Measurements from ENCODE around the gene CWC15.
"Not testable (repeated sequence)": the region's sequence is repeated elsewhere in the genome, so short reads cannot be mapped to it uniquely, and the experiment has no call there.

The CWC15 gene

DNA sequence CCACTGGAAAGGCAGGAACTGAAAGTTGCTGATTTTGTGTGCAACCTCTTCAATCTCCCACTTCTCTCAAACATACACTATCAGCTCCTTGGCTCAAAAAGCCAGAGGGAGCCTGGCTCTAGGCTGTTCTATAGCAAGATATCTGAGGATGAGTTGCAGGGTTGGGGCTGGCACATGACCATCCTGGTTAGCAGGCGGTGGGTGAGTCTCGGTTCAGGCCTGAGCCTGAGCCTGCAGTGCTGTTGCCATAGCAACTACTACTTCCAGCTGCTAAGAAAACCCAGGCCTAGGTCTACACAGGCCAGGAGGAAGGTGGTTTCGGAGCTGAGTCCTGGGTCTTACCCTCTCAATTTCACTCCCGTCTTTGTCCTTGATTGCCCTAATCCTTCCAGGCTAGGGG, 39.0 kb downstream of the CWC15 start:
- peaks cover 33% of the 10 kb centered on the region for H3K4me1 Mint-ChIP-seq
- H3K9me3 Mint-ChIP-seq: no peaks in the 10 kb centered on the region
- H3K27me3 Mint-ChIP-seq (ENCODE audit: low read depth): peaks cover 7% of the 10 kb centered on the region
- H3K27ac Mint-ChIP-seq: peak overlapping the region; percentile 30 to 67 (median 53)
- no peaks in the 10 kb centered on the region for H3K36me3 Mint-ChIP-seq (ENCODE audit: low read depth)
- TF ChIP-seq, protein P1, sequence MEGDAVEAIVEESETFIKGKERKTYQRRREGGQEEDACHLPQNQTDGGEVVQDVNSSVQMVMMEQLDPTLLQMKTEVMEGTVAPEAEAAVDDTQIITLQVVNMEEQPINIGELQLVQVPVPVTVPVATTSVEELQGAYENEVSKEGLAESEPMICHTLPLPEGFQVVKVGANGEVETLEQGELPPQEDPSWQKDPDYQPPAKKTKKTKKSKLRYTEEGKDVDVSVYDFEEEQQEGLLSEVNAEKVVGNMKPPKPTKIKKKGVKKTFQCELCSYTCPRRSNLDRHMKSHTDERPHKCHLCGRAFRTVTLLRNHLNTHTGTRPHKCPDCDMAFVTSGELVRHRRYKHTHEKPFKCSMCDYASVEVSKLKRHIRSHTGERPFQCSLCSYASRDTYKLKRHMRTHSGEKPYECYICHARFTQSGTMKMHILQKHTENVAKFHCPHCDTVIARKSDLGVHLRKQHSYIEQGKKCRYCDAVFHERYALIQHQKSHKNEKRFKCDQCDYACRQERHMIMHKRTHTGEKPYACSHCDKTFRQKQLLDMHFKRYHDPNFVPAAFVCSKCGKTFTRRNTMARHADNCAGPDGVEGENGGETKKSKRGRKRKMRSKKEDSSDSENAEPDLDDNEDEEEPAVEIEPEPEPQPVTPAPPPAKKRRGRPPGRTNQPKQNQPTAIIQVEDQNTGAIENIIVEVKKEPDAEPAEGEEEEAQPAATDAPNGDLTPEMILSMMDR (IDR thresholded peaks at IDR 0.05; ENCODE audit: unreplicated experiment in 3 of 3): no peak
- no peak overlapping the region for H3K4me3 Mint-ChIP-seq

DNA sequence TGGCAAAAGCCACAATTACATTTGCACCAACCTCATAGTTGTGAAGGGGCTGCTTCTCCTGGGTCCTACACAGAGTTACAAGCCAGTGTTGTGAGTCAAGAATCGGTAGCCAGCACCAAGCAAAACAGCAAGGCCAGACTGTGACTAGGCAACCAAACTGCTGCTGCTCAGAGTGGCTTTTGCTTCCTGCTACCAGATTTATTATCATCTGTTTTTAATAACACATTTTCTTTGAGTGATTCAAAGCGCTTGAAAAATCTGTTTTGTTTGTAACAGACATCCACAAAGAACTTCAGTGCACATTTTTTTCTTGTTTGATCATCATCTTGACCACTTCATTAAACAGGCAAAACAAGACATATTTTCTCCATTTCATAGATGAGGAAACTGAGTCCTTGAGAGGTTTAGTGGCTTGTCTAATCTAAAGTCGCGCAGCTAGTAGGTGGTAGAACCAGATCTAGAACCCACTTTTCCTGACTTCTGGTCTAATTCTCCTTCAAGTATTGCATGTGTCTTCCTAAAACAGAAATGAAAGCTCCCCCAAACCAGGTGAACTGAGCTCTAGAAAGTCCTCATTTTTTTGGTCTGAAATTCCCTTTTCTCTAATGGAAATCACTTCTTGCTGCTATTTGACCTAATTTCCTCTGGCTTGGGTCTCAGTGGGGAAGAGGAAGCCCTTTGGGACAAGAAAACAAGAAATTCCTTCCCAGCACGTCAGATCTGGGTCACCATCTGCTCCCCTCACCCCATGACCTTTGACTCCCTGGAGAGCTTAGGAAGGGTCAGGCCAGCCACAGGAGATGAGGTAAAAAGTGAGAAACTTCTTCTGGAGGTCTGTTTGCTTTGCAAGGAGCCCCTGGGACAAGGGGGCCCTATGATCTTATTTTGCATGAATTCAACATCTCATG, 39.9 kb downstream of the CWC15 start:
- Mint-ChIP-seq H3K36me3 (ENCODE audit: low read depth) (no peaks in the 10 kb centered on the region), H3K27ac (peak overlapping the region; percentile 30 to 67 (median 53)), H3K9me3 (no peaks in the 10 kb centered on the region), H3K4me3 (no peak overlapping the region), H3K27me3 (ENCODE audit: low read depth) (peaks cover 7% of the 10 kb centered on the region), H3K4me1 (peaks cover 28% of the 10 kb centered on the region)
- TF ChIP-seq, protein P1 (IDR thresholded peaks at IDR 0.05; ENCODE audit: unreplicated experiment in 3 of 3): no peak

DNA sequence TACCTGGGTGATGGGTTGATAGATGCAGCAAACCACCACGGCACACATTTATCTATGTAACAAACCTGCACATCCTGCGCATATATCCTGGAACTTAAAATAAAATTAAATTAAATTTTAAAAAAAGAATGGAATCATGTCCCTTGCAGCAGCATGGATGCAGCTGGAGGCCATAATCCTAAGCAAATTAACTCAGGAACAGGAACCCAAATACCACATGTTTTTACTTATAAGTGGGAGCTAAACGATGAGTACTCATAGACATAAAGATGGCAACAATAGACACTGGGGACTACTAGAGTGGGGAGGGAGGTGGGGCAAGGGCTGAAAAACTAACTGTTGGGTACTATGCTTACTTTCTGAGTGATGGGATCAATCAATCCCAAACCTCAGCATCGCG, 40.9 kb downstream of the CWC15 start:
- H3K27ac Mint-ChIP-seq: no peak overlapping the region
- no peaks in the 10 kb centered on the region for H3K9me3 Mint-ChIP-seq
- peaks cover 31% of the 10 kb centered on the region for H3K4me1 Mint-ChIP-seq
- no peak overlapping the region for H3K4me3 Mint-ChIP-seq
- TF ChIP-seq, protein P1 (IDR thresholded peaks at IDR 0.05; ENCODE audit: unreplicated experiment in 3 of 3): no peak
- H3K27me3 Mint-ChIP-seq (ENCODE audit: low read depth): peaks cover 7% of the 10 kb centered on the region
- no peaks in the 10 kb centered on the region for H3K36me3 Mint-ChIP-seq (ENCODE audit: low read depth)

DNA sequence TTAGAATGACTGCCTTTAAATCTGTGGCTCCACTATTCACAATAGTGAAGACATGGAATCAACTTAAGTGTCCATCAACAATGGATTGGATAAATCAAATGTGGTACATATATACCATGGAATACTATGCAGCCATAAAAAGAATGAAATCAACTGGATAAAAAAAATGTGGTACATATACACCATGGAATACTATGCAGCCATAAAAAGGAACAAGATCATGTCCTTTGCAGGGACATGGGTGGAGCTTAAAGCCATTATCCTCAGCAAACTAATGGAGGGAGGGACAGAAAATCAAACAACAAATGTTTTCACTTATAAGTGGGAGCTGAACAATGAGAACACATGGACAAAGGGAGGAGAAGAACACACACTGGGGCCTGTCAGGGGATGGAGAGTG, 41.3 kb downstream of the CWC15 start:
- H3K4me1 Mint-ChIP-seq: peaks cover 33% of the 10 kb centered on the region
- not testable (repeated sequence) for H3K36me3 Mint-ChIP-seq (ENCODE audit: low read depth); H3K9me3 Mint-ChIP-seq; H3K27me3 Mint-ChIP-seq (ENCODE audit: low read depth); H3K4me3 Mint-ChIP-seq; H3K27ac Mint-ChIP-seq

DNA sequence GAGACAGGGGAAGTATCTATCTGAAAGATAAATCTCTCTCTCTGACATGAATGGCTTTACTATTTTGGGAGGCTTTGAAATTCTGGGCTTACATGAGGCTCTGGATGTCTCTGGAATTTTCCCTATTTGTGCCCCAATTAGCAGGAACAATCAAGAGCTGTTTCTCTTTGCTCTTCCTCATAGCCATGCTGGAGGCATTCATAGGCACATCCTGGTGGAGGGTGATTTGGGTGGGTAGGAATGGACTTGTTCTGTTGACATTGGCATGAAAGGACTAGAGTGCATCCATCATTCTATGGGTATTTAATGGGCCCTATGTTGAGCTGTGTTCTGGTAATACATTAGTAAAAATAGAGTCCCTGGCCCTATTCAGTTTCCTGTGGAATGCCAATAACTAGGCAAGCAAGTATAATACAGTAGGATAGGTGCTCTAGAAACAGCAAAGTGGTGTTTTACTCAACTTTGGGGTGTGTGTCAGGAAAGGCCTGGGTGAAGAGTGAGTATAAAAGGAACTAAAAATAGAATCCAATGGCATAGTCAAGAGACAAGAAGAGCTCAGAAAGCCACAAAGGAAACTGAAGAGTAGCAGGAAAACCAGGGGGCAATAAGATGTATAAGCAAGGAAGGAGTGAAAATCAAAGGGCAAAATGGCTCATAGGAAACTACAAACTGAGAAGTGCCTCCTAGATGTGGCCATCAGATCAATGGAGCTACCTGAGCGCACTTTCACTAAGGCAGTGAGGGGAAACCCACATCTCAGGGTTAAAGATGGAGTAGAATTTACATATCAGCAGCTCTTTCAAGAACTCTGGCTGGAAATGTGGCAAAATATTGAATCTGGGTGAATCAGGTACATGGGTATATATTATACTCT, 45.0 kb downstream of the CWC15 start:
- peaks cover 3% of the 10 kb centered on the region for H3K27me3 Mint-ChIP-seq (ENCODE audit: low read depth)
- no peaks in the 10 kb centered on the region for H3K9me3 Mint-ChIP-seq
- TF ChIP-seq, protein P1 (IDR thresholded peaks at IDR 0.05; ENCODE audit: unreplicated experiment in 3 of 3): no peak
- H3K27ac Mint-ChIP-seq: peak overlapping the region; percentile 88 to 96 (median 95)
- peaks cover 43% of the 10 kb centered on the region for H3K4me1 Mint-ChIP-seq
- H3K4me3 Mint-ChIP-seq: no peak overlapping the region
- no peaks in the 10 kb centered on the region for H3K36me3 Mint-ChIP-seq (ENCODE audit: low read depth)

DNA sequence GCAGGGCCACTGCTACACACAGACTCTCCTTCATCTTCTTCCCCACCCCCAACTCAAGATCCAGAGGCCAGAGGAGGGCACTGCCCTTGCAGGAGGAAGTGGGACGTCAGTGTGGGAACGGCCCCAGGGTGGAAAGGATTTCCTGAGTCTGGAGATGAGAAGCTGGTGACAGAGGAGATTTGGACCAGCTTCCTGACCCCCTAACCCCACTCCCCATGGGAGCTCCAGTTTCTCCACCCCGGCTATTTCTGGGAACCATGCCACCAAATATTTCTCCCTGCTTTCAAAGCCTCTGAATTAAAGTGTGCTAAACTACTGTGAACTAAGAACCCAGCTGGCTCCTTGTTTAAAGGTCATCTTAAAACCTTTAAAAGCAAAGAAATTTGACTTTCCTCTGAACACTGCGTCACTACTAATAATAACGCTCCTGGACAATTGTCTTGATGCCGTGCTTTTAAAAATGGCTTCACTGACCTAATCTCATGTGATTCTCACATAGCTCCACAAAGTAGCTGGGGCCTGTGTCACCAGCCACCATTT, 46.6 kb downstream of the CWC15 start:
- Mint-ChIP-seq H3K4me1 (peaks cover 43% of the 10 kb centered on the region), H3K27ac (peak overlapping the region; percentile 88 to 96 (median 95)), H3K9me3 (no peaks in the 10 kb centered on the region), H3K27me3 (ENCODE audit: low read depth) (peaks cover 4% of the 10 kb centered on the region), H3K4me3 (peak overlapping the region in 1 of 3 experiments; percentile 26), H3K36me3 (ENCODE audit: low read depth) (no peaks in the 10 kb centered on the region)
- TF ChIP-seq, protein P1 (IDR thresholded peaks at IDR 0.05; ENCODE audit: unreplicated experiment in 3 of 3): no peak
